ENCODE results near the gene SYNM.

Gene SYNM

GRCh38 chr15:99138491-99138982, 33.7 kb downstream of the SYNM start:
- no peak for DNase-seq

- no peak for DNase-seq
These were observed 34.4 kb downstream of the SYNM start for GRCh38 chr15:99139276-99139675.

- DNase-seq = no peak
These were observed 35.7 kb downstream of the SYNM start for GRCh38 chr15:99140590-99140989.

GRCh38 chr15:99141943-99142342, 37.1 kb downstream of the SYNM start:
- DNase-seq = no peak

- no peak for DNase-seq
These were observed 37.7 kb downstream of the SYNM start for GRCh38 chr15:99142562-99142961.

GRCh38 chr15:99143242-99143641, 38.4 kb downstream of the SYNM start:
- no peak for DNase-seq

GRCh38 chr15:99143655-99144610, 39.1 kb downstream of the SYNM start:
- DNase-seq = peak in 7 of 56 donors; percentile 15 to 52 (median 23)

GRCh38 chr15:99145005-99145404, 40.1 kb downstream of the SYNM start:
- DNase-seq = no peak

GRCh38 chr15:99145778-99146177, 40.9 kb downstream of the SYNM start:
- DNase-seq = no peak

- DNase-seq = no peak
These were observed 41.8 kb downstream of the SYNM start for GRCh38 chr15:99146661-99147060.

GRCh38 chr15:99148851-99149276, 44.0 kb downstream of the SYNM start:
- DNase-seq = peak in 2 of 56 donors; percentile 19 to 26

- no peak for DNase-seq
These were observed 44.5 kb downstream of the SYNM start for GRCh38 chr15:99149366-99149765.

GRCh38 chr15:99151156-99151555, 46.3 kb downstream of the SYNM start:
- DNase-seq = no peak

- DNase-seq = no peak
These were observed 48.2 kb downstream of the SYNM start for GRCh38 chr15:99153026-99153535.

- DNase-seq = no peak
These were observed 49.4 kb downstream of the SYNM start for GRCh38 chr15:99154271-99154670.

GRCh38 chr15:99155961-99156443, 51.1 kb downstream of the SYNM start:
- no peak for DNase-seq

GRCh38 chr15:99157456-99157855, 52.6 kb downstream of the SYNM start:
- DNase-seq = no peak

GRCh38 chr15:99158626-99159412, 53.9 kb downstream of the SYNM start:
- DNase-seq = no peak

GRCh38 chr15:99163271-99164062, 58.6 kb downstream of the SYNM start:
- DNase-seq = no peak

- no peak for DNase-seq
These were observed 59.2 kb downstream of the SYNM start for GRCh38 chr15:99164119-99164518.

Data from amygdala (tissue), 56 donors.